Kidney (tissue), 14 donors: Measurements from ENCODE around the gene C17orf100. TPM values are rescaled to one million over a fixed set of nuclear protein-coding genes. Genes with fewer than 3 reads are reported as not detected.

ENCODE experiments used
- DNase-seq, 5 donors: peaks; one replicate each; pipeline ENCODE4 v3.0.0-alpha.2; 2013 to 2020
- FAIRE-seq: peaks from 2 replicates; lab custom pipeline; 2012; peaks lifted over from hg19 to GRCh38; lab: Jason Lieb, UNC
- H3K27ac ChIP-seq, 2 donors: one replicate each; pipeline ENCODE4 v1.7.0; 2013; ENCODE audit warnings: low read depth in 2 of 2, low read length in 2 of 2, inconsistent platforms in 1 of 2
- H3K27me3 ChIP-seq: one replicate; pipeline ENCODE4 v1.7.1; 2013; ENCODE audit warnings: low read length, inconsistent platforms; ENCODE audit not compliant: control insufficient read depth, insufficient read depth
- H3K36me3 ChIP-seq, 3 donors: one replicate each; pipeline versions ENCODE4 v1.7.0 to v1.7.1; 2013; ENCODE audit warnings: low read length in 3 of 3, control low read depth in 1 of 3, inconsistent platforms in 1 of 3; ENCODE audit not compliant: insufficient read depth in 3 of 3, control insufficient read depth in 2 of 3
- H3K4me1 ChIP-seq, 3 donors: one replicate each; pipeline versions ENCODE4 v1.7.0 to v1.7.1; 2013; ENCODE audit warnings: low read length in 3 of 3, inconsistent platforms in 1 of 3, low read depth in 1 of 3; ENCODE audit not compliant: control insufficient read depth in 2 of 3, insufficient read depth in 2 of 3
- H3K4me3 ChIP-seq, 3 donors: one replicate each; pipeline versions ENCODE4 v1.7.0 to v1.8.1; 2013; ENCODE audit warnings: low read length in 3 of 3, control low read depth in 1 of 3, inconsistent platforms in 1 of 3
- H3K9ac ChIP-seq, 3 donors: one replicate each; pipeline versions ENCODE4 v1.7.0 to v1.7.1; 2013; ENCODE audit warnings: low read length in 3 of 3, control low read depth in 1 of 3, inconsistent platforms in 1 of 3
- H3K9me3 ChIP-seq, 3 donors: one replicate each; pipeline versions ENCODE4 v1.7.0 to v1.7.1; 2013; ENCODE audit warnings: low read length in 3 of 3, control low read depth in 1 of 3, inconsistent platforms in 1 of 3; ENCODE audit not compliant: control insufficient read depth in 2 of 3, insufficient read depth in 1 of 3
- CTCF ChIP-seq: IDR thresholded peaks from 3 replicates; pipeline ENCODE4 v1.5.1; 2012; ENCODE audit warnings: mild to moderate bottlenecking, moderate library complexity, borderline replicate concordance; ENCODE audit not compliant: insufficient read depth; ENCODE audit errors: extremely low read depth
- intact Hi-C: fragments of 100-400 bp; cut with DNase I; formaldehyde crosslinking; loops from one replicate; pipeline ENCODE4 v1.11.1; 2022
- polyA plus RNA-seq: library from polyadenylated mRNA; stranded (reverse); fragments of 350-450 nt; fragmentation: Illumina TruSeq; extraction: RNeasy Lipid Tissue Mini Kit (QIAGEN cat#74804); gene quantifications from one replicate; pipeline ENCODE4 v1.2.3, GENCODE V29; 2014; ENCODE audit warnings: low read depth, low replicate concordance; ENCODE audit not compliant: insufficient read depth
- total RNA-seq: library from RNA; stranded (reverse); fragmentation: NEBNext Ultra II Directional; extraction: Animal tissue kit (Norgen Biotek cat#: 25700); gene quantifications from one replicate; pipeline ENCODE4 v1.2.1, GENCODE V29; 2021
- donor health status: control.
- donor health status: control.
- donor health status: control.
- donor health status: control.
- donor health status: control.
- donor health status: DM: yes; HTN: yes; CAD: no.
- donor health status: Normal renal cell carcinoma (clear cell type).

Gene C17orf100
- total and polyA plus RNA-seq, 2 donors from 2014 or later: 3.4 to 3.7 TPM

GRCh38 chr17:6677158-6677831 is 25.7 kb downstream of the C17orf100 start:
- no peak overlapping the region for H3K27ac ChIP-seq
- H3K9me3 ChIP-seq: no peaks in the 10 kb centered on the region
- H3K9ac ChIP-seq: no peak overlapping the region
- TF ChIP-seq CTCF: no peak
- H3K4me1 ChIP-seq: no peaks in the 10 kb centered on the region
- H3K36me3 ChIP-seq: no peaks in the 10 kb centered on the region
- H3K27me3 ChIP-seq: no peaks in the 10 kb centered on the region
- DNase-seq: peak in 3 of 5 donors; percentile 17 to 39 (median 21)
- H3K4me3 ChIP-seq: no peak overlapping the region
- intact Hi-C loops: loop anchor here (10.0 kb wide), 2 partner anchors 148 to 328 kb away; no protein-coding TSS in a partner anchor
- FAIRE-seq: no peak

- H3K4me1 ChIP-seq: no peaks in the 10 kb centered on the region
- H3K36me3 ChIP-seq: no peaks in the 10 kb centered on the region
- no peaks in the 10 kb centered on the region for H3K9me3 ChIP-seq
- no peak for TF ChIP-seq CTCF
- no peak overlapping the region for H3K27ac ChIP-seq
- H3K9ac ChIP-seq: no peak overlapping the region
- no peak for FAIRE-seq
- DNase-seq: peak in 1 of 5 donors; percentile 28
- no peaks in the 10 kb centered on the region for H3K27me3 ChIP-seq
- no peak overlapping the region for H3K4me3 ChIP-seq
- intact Hi-C loops: loop anchor here (10.0 kb wide), 2 partner anchors 147 to 327 kb away; no protein-coding TSS in a partner anchor
Observed at GRCh38 chr17:6677946-6678345, 26.4 kb downstream of the C17orf100 start.

- no peak for FAIRE-seq
- H3K27me3 ChIP-seq: no peaks in the 10 kb centered on the region
- intact Hi-C loops: loop anchor here (10.0 kb wide), 2 partner anchors 146 to 326 kb away; no protein-coding TSS in a partner anchor
Observed at GRCh38 chr17:6679241-6679640, 27.7 kb downstream of the C17orf100 start.

More at GRCh38 chr17:6679241-6679640, 27.7 kb downstream of the C17orf100 start:
- H3K27ac ChIP-seq: no peak overlapping the region
- DNase-seq: peak in 1 of 5 donors; percentile 3
- no peak overlapping the region for H3K4me3 ChIP-seq
- H3K4me1 ChIP-seq: no peaks in the 10 kb centered on the region
- H3K9ac ChIP-seq: no peak overlapping the region
- no peaks in the 10 kb centered on the region for H3K36me3 ChIP-seq
- TF ChIP-seq CTCF: no peak
- no peaks in the 10 kb centered on the region for H3K9me3 ChIP-seq
